Cerebellar cortex (tissue), 1 donor: ENCODE results near the gene PNP.

Source experiments
- DNase-seq: peaks from one replicate; pipeline ENCODE4 v3.0.0-alpha.2; 2015; ENCODE audit warnings: low spot score

The PNP gene

DNA sequence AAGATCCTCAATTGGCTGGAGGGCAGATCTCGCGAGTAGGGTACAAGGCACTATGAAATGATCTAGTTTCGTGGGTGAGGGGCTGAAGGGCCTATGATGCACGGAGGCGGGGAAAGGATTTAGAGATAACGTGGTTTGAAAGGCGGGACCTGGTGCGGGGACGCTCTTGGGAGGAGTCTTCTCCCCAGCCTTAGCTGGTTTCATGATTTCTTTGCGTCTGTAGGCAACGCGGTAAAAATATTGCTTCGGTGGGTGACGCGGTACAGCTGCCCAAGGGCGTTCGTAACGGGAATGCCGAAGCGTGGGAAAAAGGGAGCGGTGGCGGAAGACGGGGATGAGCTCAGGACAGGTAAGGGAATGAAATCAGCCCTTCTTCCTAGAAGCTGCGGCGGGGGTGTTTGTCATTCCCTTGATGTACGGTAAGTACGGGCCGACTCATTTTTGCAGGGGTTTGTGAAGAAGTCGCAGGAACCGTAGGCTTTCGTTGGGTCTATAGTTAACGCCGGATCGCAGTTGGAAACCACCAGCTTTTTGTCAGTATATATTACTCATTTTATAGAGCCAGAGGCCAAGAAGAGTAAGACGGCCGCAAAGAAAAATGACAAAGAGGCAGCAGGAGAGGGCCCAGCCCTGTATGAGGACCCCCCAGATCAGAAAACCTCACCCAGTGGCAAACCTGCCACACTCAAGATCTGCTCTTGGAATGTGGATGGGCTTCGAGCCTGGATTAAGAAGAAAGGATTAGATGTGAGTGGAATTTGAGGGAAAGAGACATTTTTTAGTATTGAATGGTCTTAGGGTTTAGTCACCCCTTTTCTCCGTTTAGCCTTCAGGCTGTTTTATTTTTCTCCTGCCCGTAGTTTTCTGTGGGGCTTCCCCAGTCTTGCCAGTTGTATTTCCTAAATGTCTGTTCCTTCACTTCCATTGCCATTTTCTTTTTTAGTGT lies 13.6 kb upstream of the PNP start:
- no peak for DNase-seq

DNA sequence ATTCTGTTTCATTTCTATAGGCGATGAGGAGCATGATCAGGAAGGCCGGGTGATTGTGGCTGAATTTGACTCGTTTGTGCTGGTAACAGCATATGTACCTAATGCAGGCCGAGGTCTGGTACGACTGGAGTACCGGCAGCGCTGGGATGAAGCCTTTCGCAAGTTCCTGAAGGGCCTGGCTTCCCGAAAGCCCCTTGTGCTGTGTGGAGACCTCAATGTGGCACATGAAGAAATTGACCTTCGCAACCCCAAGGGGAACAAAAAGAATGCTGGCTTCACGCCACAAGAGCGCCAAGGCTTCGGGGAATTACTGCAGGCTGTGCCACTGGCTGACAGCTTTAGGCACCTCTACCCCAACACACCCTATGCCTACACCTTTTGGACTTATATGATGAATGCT lies 12.2 kb upstream of the PNP start:
- no peak for DNase-seq

DNA sequence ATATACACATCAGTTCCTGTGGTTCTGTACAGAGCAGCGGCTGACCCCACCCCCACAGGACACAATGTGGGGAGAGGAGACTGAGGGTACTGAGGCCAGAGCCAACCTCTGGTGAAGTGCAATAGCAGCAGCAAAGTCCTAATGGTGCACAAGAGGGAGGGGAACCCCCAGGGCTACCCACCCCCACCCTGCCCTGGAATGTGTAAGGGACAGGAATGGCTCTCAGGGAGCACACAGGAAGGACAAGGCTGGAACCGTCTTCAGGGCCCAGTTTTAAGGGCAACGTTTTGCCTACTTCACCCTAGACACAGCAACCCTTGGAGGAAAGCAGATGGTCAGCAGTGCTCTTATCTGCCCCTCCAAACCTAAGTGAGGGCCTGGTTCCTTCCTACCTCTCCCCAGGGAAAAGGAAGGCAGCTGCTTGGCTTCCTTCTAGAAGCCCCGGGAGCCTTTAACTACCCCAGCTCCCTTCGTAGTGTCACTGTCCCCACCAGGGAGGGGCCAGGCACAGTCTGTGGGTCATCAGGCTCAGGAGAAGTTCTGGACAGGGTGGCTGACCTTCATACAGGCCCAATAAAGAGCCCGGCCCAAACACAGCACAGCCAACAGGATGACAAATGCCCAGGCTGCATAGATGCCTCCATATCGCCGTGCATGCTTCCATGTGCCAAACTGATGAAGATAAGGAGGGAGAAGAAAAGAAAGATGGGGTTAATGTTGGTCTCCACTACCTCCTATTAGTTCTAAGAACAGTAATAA lies 11.0 kb upstream of the PNP start:
- no peak for DNase-seq

DNA sequence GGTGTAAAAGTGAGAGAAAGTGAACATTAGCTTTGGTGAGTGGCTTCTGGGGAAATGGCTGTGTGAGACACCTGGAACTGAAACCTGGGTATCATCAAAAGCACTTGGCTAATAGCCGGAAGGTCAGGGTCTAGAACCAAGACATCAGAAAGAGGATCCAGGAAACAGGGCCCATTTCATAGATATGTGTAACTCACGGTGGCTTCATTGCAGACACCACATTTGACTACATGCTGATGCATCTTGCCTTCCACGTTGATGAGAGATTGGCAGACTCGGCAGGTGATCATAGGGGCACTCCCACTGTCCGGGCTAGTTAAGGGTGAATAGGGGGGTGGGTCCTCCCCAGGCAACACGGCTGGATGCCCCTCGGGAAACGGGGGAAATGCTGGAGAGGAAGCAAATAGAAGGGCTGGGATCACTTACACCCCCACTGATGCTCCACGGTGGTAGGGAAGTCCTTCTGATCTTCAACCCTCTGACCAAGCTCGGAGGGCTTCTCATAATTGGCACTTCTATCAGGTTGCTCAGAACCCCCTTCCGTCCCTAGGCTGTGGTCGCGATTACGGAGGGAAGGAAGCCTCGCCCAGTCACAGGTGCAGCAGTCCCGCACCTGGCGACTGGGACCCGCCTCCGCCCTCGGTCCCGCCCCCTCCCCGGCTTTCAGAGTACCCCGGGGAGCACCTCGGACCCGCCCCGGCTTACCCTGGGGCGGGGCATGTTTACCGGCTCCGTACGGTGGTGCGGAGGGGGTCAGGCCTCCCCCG lies 8.6 kb upstream of the PNP start:
- DNase-seq: no peak

DNA sequence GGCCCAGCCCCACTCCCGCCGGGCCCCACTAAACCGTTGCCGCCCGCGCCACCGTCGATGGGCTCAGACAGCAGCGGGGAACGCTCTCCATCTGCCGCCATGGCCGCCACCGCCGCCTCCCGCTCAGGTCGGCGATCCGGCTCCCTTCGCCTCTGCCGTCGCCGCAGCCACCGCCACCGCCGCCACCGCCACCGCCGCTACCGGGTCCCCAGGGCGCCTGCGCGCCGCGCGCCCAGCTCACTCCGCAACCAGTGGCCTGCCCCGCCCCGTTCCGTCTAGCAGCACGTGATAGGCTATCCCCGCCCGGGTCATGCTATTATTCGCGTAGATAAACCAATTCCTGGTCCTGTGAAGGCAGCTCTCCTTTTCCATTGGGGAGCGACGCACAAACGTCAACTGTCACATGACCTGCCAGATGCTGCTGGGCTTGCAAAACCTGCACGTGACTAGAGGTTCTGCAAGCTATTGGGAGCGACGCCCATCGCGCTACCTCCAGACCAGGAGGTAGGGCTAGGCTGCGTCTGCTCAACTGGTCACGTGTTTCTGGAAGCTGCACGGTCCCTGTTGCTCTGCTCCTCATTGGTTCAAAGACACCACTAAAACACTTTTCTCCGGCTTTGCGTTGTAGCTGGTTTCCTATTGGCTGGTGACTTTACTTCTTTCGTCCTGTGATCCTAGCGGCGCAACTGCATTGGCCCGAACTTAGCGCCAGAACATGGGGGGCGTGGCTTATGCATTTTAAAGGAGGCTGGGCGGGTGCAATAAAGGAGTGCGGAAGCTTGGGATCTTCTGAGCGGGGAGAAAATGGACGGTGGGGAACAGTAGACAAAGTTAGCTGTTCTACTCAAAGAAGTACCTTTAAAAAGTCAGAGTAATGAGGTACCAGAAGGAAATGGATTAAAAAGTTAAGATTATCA lies 7.7 kb upstream of the PNP start, which contains the start of gene PIP4P1:
Gene PIP4P1 (minus strand): TSS at position 210 of the 917 bp plus-strand sequence. CDS start 109 bp downstream, at position 101.
- DNase-seq: peak; percentile 100

DNA sequence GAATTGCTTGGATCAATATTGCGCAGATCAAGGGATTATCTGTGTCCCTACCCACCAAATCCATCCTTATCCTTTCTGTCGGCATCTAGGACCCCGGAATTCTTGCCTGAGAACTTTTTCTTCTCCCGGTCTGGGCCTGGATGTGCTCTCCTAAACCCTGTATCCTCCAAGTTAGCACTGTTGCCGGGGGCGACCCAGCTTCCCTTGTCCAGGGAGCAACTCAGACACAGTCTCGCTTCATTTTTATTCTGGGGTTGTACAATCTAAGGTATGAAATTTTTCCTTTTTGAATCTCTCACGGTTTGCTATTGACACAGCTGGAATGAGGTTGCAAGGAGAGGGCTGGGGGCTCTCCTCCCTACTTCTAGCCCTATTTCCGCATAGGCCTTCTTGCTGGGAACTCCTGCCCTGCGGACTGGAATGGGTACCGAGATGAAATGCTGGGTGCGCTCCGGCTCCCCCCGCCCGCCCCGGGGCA lies 403 bp upstream of the PNP start:
- no peak for DNase-seq

DNA sequence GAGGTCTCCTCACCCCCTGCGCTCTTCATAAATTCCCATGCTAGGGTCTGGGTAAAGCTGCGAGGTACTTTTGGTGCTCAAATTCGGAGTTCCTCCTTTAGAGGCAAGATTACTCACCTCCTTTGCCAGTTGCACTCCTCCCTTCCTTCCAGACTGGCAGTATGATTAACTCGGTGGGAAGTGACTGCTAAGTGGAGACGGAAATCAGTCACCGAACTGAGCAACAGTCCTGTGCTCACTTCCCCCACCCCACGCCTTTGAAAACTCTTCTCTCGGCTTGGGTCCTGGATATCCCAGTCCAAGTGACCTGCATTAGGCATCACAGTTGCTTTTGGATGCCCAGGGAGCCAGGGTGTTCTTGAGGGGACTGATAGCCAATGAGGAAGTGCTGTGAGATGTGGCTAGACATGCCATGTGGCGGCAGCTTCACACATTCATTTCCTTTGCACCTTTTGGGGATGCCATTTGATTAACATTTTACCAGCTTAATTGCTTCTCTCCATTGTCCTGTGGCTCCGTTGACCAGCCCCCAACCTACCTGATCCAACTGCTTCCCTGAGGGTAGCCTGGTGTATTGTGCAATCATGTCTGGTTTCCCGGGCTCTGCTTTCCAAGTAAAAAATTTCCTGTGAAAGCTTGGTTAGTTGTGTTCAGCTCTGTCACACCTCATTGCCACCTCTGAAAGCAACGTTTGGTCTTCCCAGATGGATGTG lies 840 bp downstream of the PNP start:
- peak; percentile 58 for DNase-seq

DNA sequence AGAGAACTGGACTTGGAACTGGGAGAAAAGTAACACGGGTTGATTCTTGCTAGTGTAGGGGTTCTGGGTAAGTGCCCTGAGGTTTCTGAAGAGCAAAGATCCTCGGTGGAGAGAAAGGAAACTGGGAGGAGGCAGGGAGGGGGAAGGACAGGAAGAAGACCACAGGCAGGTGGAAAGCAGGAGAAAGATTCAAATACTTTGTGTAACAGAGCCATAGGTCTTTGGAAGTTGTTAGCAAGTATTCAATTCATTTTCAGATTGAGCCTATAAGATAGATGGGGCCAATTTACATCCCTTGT lies 1.3 kb downstream of the PNP start:
- DNase-seq: no peak

DNA sequence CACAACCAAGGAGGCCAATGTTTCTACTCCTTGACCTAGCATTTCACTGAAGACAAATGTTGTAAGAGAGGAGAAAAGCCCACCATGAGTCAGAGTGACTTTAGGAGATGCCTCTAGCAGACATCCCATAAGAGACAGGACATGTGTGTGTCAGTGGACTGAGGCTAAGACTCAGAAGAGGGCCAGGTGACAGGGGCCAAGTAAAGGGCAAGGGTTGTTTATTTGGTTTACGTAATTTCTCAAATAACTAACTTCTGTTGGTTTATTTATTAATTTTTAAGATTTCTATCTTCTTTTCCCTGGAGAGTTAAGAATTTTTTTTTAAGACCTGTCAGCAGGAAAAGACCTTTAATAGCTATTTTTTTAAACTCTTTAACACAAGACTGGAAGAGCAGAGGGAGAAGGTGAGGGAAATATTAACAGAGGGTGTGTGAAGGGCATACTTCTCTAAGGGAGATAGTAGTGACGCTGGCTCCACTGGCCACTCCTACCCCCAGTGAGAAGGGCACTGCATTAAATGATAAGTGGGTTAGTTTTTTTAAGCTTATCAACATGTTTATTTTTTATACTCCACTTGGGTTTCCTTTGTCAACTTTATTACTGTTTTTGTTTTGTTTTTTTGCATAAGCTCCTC lies 3.4 kb downstream of the PNP start:
- DNase-seq: no peak

GRCh38 chr14:20476776-20477175 lies 7.6 kb downstream of the PNP start:
- DNase-seq: no peak

GRCh38 chr14:20477211-20477876 lies 8.1 kb downstream of the PNP start:
- DNase-seq: no peak

GRCh38 chr14:20478894-20479293 lies 9.7 kb downstream of the PNP start:
- DNase-seq: no peak

DNA sequence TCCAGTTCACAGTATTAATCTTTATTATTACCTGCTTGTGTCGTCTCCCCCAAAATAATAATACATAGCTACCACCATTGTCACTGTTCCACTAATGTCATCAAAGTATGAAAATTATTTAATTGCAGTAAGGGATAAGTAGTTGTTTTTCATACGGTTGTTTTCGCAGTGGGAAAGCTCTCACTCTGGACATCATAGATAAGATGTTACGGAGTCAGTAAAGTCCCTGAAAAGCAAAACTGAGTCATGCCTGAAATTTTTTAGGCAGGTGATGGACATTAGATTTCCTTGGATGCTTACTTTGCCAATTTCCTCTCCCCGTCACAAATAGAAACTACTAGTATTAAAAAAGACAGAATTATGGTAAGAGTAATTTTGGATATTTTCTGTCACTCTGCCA lies 13.2 kb downstream of the PNP start:
- no peak for DNase-seq

DNA sequence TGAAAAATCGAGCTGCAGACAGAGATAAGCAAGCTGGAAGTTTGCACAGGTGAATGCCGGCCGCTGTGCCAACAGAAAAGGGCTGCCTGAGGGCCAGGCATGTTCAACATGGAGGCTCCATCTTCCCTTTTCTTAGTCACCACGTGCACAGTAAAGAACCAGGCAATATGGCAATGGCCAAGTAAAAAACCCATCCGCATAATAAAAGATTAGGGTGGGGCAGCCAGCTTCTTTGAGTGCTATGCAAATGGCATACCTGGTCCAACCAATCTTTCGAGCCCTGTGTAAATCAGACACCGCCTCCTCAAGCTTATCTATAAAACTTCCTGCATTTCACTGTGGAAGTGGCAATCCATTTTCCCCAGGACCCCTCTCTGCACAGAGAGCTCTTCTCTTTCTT lies 16.7 kb downstream of the PNP start:
- DNase-seq: no peak

- DNase-seq: no peak
Measured at GRCh38 chr14:20486684-20487395, 17.6 kb downstream of the PNP start.

DNA sequence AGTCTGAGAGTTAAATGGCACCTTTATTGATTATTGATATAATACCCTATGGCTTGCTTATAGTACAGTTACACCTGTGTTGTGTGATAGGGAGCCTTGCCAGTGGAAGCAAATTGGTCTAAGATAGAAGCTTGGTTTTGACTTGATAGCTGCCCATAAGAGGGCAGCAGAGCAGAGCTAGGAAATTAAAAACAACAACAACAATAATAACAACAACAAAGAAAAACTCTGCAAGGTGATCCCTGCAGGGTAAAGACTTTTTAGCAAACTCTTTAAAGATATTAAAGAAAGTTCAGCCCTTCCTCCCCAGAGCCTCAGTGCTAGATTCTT lies 18.2 kb downstream of the PNP start:
- DNase-seq: no peak

- DNase-seq: no peak
Measured at GRCh38 chr14:20489093-20489994, 20.1 kb downstream of the PNP start.

GRCh38 chr14:20490563-20490962 lies 21.4 kb downstream of the PNP start:
- DNase-seq: no peak
